Activated CD8-positive, alpha-beta T cell treated with anti-CD3 and anti-CD28 coated beads, Interleukin-2, amount 10 ng/mL, durations not matched to agents 7 days and 5 days (primary cell): ENCODE results near the gene LAMB1. TPM values are rescaled to one million over a fixed set of nuclear protein-coding genes. Genes with fewer than 3 reads are reported as not detected.

Experiments
- ATAC-seq: fragments of 150-1000 bp; cut with Tn5 transposase; one replicate; pipeline ENCODE4 v1.10.0; 2021; ENCODE audit warnings: moderate library complexity
- CTCF ChIA-PET: fragments of 350-600 bp; sonication (Branson Sonifier 250); formaldehyde crosslinking; loops from one replicate; lab custom pipeline; 2021; ENCODE audit warnings: antibody characterized with exemption; lab: Charles Lee
- POLR2A ChIA-PET: fragments of 350-600 bp; sonication (Branson Sonifier 250); formaldehyde crosslinking; loops from one replicate; lab custom pipeline; 2021; ENCODE audit warnings: antibody characterized with exemption; lab: Charles Lee
- DNase-seq: peaks from one replicate; pipeline ENCODE4 v3.0.0-alpha.2; 2020
- H3K27ac Mint-ChIP-seq: one replicate; pipeline ENCODE4 v1.8.0; 2021; ENCODE audit warnings: mild to moderate bottlenecking, mixed read lengths
- H3K27me3 Mint-ChIP-seq: one replicate; pipeline ENCODE4 v1.8.0; 2021; ENCODE audit warnings: low read depth, mixed read lengths
- H3K36me3 Mint-ChIP-seq: one replicate; pipeline ENCODE4 v1.8.0; 2021; ENCODE audit warnings: low read depth, mixed read lengths
- H3K4me1 Mint-ChIP-seq: one replicate; pipeline ENCODE4 v1.8.0; 2021; ENCODE audit warnings: low read depth, mixed read lengths
- H3K4me3 Mint-ChIP-seq: one replicate; pipeline ENCODE4 v1.8.0; 2021; ENCODE audit warnings: mild to moderate bottlenecking, mixed read lengths
- H3K9me3 Mint-ChIP-seq: one replicate; pipeline ENCODE4 v1.8.0; 2022; ENCODE audit warnings: mixed read lengths; ENCODE audit not compliant: insufficient read depth
- total RNA-seq, 2 experiments: library from RNA; stranded (reverse); gene quantifications; one replicate each; pipeline ENCODE4 v1.2.3, GENCODE V29; 2021

Gene LAMB1
- total RNA-seq, 2 experiments from 2014 or later: not detected

GRCh38 chr7:107877731-107878382 is 125.1 kb downstream of the LAMB1 start:
- CTCF ChIA-PET: interaction anchor here (0.9 to 13.7 kb wide), 7 partner anchors 10 to 414 kb away, joined by 3 to 322 read pairs (median 16); partner anchors contain the start of genes CBLL1 and DLD

GRCh38 chr7:107876916-107877315 is 126.0 kb downstream of the LAMB1 start:
- ATAC-seq: no peak
- H3K9me3 Mint-ChIP-seq: no peaks in the 10 kb centered on the region
- H3K4me3 Mint-ChIP-seq: no peak overlapping the region
- DNase-seq: no peak
- H3K27ac Mint-ChIP-seq: no peak overlapping the region
- H3K27me3 Mint-ChIP-seq: no peaks in the 10 kb centered on the region
- CTCF ChIA-PET: interaction anchor here (0.6 to 13.7 kb wide), 6 partner anchors 9 to 414 kb away, joined by 3 to 322 read pairs (median 11); partner anchors contain the start of genes CBLL1 and DLD
- H3K4me1 Mint-ChIP-seq: peaks cover 27% of the 10 kb centered on the region
- POLR2A ChIA-PET: interaction anchor here (1.0 to 2.6 kb wide), 3 partner anchors 14 to 133 kb away, joined by 3 to 30 read pairs (median 3); partner anchors contain the start of gene CBLL1
- no peaks in the 10 kb centered on the region for H3K36me3 Mint-ChIP-seq

More at GRCh38 chr7:107877731-107878382, 125.1 kb downstream of the LAMB1 start:
- POLR2A ChIA-PET: interaction anchor here (1.0 to 1.6 kb wide), 2 partner anchors 13 to 132 kb away, joined by 3 read pairs; no protein-coding TSS in a partner anchor
- ATAC-seq (no peak), DNase-seq (no peak)
- H3K27ac Mint-ChIP-seq: no peak overlapping the region
- no peak overlapping the region for H3K4me3 Mint-ChIP-seq
- no peaks in the 10 kb centered on the region for H3K9me3 Mint-ChIP-seq
- peaks cover 27% of the 10 kb centered on the region for H3K4me1 Mint-ChIP-seq
- no peaks in the 10 kb centered on the region for H3K27me3 Mint-ChIP-seq
- H3K36me3 Mint-ChIP-seq: no peaks in the 10 kb centered on the region

GRCh38 chr7:107874605-107875446 is 128.1 kb downstream of the LAMB1 start:
- no peaks in the 10 kb centered on the region for H3K36me3 Mint-ChIP-seq
- POLR2A ChIA-PET: interaction anchor here (0.6 to 2.6 kb wide), 3 partner anchors 16 to 772 kb away, joined by 3 to 30 read pairs (median 4); partner anchors contain the start of genes CBLL1 and DLD

GRCh38 chr7:107874111-107874510 is 128.8 kb downstream of the LAMB1 start:
- POLR2A ChIA-PET: interaction anchor here (2.6 kb wide), 1 partner anchor 131 kb away, joined by 30 read pairs; the partner anchor contains the start of gene CBLL1
- ATAC-seq: no peak

More at GRCh38 chr7:107874605-107875446, 128.1 kb downstream of the LAMB1 start:
- no peaks in the 10 kb centered on the region for H3K9me3 Mint-ChIP-seq
- H3K4me3 Mint-ChIP-seq: no peak overlapping the region
- H3K27me3 Mint-ChIP-seq: no peaks in the 10 kb centered on the region
- ATAC-seq: peak; percentile 69
- no peak overlapping the region for H3K27ac Mint-ChIP-seq
- CTCF ChIA-PET: interaction anchor here (0.6 to 13.7 kb wide), 52 partner anchors 9 to 725 kb away, joined by 3 to 322 read pairs (median 4); partner anchors contain the start of genes CBLL1, DLD and HBP1
- H3K4me1 Mint-ChIP-seq: peaks cover 35% of the 10 kb centered on the region
- peak; percentile 67 for DNase-seq

More at GRCh38 chr7:107874111-107874510, 128.8 kb downstream of the LAMB1 start:
- Mint-ChIP-seq H3K27ac (no peak overlapping the region), H3K27me3 (no peaks in the 10 kb centered on the region), H3K4me1 (peaks cover 30% of the 10 kb centered on the region), H3K9me3 (no peaks in the 10 kb centered on the region), H3K4me3 (no peak overlapping the region), H3K36me3 (no peaks in the 10 kb centered on the region)
- no peak for DNase-seq
- CTCF ChIA-PET: interaction anchor here (1.0 to 13.7 kb wide), 14 partner anchors 11 to 680 kb away, joined by 3 to 322 read pairs (median 6); partner anchors contain the start of genes CBLL1 and DLD

Other genes starting within 250 kb of the LAMB1 start
- gene SLC26A3, start 199.9 kb downstream of the LAMB1 start, total RNA-seq: not detected
- 10 to 100 TPM; 61.2 to 65.0 TPM for gene DLD, start 112.0 kb downstream of the LAMB1 start, total RNA-seq
- not detected for gene LAMB4, start 127.2 kb upstream of the LAMB1 start, total RNA-seq